GM20431 (cell line): ENCODE data around the gene TBC1D1.

Source experiments
- in situ Hi-C: fragments of 300-500 bp; cut with MseI, MboI; formaldehyde crosslinking; loops from one replicate; pipeline ENCODE4 v1.15.0; 2020; ENCODE audit warnings: low sequenced_read_pairs; ENCODE audit not compliant: unreplicated experiment

The TBC1D1 gene

GRCh38 chr4:38173935-38174518 lies 283.1 kb downstream of the TBC1D1 start:
- in situ Hi-C loops: no loop called here

DNA sequence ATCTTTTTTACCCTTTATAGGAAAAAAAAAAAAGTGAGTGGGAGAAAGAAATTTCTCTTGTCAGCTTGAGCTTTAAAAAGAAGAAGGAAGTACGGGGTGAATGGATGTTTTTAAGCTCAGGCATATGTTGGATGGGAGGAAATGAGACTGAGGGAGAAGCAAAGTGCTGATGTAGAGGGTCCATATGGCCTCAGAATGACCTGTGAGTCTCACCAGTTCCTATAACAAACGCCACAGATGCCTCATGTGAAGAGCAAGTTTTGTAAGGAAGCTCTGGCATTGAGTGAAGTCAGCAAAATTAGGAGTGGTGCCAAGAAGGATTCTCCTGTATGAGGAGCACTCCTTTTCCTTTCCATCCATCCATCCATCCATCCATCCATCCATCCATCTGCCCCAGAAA lies 283.9 kb downstream of the TBC1D1 start:
- in situ Hi-C loops: no loop called here

DNA sequence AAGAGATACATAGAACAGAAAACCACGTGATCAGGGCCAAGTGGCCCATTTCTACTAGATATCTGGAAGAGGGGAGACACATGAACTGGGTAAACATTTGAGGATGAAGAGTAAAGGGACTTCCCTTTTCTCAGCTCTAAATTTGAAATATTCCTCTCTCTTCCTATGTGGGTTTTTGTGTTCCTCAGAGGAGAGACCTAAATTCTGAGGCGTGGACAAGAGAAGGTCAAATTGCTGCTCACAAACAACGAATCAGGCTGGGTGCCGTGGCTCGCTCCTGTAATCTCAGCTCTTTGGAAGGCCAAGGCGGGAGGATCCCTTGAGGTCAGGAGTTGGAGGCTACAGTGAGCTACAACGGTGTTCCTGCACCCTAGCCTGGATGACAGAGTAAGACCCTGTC lies 285.3 kb downstream of the TBC1D1 start:
- in situ Hi-C loops: no loop called here

DNA sequence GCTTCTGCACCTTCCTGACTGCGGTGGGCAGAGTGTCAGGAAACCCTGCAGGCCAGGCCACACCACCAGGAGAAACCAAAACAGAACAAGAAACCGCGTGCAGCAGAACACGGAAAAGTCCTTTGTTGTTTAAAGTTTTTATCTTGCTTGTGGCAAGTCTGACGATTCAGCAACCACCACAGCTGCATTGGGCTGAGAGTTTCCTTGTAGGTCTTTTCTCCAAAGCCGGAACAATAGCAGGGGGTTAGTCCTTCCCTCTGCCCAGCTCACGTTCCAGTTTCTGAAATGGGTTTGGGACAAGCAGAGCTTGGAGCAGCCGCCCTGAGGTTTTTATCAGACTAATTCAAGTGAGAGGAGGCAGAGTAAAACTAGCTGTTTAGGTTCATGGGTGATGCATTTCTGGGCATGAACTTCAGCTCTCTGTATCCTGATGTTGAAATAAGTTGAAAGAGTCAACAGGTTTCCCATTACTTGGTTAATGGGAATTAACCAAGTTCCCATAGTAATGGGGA lies 286.2 kb downstream of the TBC1D1 start:
- in situ Hi-C loops: no loop called here

DNA sequence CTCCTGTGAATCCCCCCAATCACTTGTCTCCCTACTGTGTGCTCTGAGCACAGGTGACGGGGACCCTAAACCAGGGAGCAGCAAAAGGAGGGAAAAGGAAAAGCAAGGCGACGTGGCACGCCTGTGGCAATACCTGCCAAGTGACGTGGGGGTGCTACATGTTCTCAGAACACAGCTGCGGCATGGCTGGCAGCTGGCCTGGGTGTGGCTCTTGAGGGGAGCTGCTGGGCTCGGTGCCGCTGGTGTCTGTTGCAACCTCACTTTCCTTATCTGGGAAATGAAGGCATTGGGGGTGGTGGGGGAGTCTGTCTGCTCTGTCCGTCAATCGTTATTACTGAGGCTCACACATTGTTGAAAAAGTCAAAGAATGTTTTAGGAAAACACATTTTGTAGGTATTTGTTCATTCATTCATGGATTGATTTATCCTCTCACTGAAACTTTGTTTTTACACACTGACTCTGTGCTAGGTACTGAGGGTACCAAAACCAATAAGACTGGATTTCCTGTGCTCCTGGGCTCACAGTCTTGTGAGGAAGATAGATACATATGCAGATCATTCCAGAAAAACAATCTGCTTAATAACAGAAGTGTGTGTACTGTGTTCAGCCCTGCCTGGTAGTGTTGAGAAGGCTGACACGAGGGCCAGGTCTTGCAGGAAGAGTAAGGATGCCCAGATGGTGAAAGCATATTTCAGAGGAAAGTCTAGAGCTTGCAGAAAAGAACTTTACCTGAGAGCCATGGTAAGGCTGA lies 286.9 kb downstream of the TBC1D1 start:
- in situ Hi-C loops: no loop called here

DNA sequence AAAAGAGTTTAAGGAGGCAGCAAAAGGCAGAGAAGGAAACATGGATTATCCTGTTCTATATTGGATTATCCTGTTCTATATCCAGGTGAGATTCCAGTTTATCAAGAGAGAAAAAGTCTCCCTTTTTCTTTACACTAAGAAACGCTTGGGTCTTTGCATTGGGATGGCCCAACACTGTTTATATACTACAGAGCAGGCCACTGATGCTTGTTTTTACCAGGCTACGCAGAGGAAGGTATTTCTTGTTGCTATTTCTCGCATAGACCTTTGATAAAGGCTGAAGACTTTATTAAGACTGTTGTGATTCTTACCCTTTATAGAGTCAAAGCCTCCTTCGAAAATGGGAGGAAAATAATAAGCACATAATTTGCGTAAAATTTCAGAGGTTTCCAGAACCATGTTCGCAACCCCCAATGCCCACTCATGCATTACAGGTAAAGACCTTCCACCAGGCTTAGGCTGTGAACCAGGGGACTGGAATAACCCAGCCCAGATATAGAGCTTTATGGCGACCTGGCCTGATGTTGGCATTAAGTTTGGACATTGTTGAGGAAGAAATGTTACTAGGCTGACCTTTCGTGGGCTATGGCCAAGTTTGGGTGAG lies 287.6 kb downstream of the TBC1D1 start:
- in situ Hi-C loops: no loop called here

DNA sequence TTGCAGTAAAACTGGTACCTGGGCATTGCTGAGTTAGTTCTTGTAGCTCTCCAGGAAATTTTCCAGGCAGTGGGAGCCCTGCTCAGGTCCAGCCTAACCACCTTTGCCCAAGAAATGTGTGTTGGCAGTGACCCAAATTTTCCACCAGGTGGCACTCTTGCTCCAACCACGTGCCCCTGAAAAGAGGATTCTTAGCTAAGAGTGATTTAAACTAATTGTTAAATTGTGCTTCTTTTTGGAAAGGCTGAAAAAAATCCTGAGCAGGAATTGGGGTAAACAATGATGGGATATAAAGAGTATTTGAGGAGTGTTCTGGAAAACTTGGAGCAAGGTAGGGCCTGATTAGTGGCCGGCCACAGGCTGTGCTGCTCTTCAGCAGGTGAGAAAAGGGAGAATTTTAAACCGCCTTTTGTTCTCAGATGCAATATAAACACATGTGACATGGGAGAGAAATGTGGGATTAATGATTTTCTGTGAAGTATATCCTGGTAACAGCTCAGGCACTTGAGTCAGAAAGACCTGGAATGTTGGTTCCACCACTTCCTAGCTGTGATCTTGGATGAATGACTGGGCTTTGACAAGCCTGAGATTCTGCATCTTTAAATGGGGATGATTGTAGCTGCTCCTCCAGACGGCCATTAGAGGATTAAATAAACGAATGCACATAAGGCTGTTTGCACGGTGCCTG lies 288.9 kb downstream of the TBC1D1 start:
- in situ Hi-C loops: loop anchor here (10.0 kb wide), 1 partner anchor 495 kb away; no protein-coding TSS in a partner anchor

GRCh38 chr4:38180456-38180855 lies 289.6 kb downstream of the TBC1D1 start:
- in situ Hi-C loops: loop anchor here (10.0 kb wide), 1 partner anchor 494 kb away; no protein-coding TSS in a partner anchor

DNA sequence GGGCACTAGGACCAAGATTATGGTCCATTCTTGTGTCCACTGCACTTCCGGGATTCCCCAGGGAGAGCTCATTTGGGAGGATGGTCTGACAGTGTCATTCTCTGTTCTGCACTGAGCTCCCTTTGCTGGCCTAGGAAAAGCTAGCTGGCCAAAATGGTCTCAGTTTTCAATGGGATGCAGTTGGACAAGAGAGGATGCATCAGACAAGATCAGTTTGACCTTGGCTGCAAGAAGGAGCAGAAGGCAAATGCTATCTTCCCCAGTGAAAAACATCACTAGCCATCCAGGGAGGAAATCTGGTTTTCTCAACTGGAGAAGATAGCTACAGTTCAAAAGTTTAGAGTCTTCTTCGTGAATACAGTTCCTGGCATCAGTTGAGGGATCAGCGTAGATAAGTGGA lies 290.4 kb downstream of the TBC1D1 start:
- in situ Hi-C loops: loop anchor here (10.0 kb wide), 1 partner anchor 494 kb away; no protein-coding TSS in a partner anchor

DNA sequence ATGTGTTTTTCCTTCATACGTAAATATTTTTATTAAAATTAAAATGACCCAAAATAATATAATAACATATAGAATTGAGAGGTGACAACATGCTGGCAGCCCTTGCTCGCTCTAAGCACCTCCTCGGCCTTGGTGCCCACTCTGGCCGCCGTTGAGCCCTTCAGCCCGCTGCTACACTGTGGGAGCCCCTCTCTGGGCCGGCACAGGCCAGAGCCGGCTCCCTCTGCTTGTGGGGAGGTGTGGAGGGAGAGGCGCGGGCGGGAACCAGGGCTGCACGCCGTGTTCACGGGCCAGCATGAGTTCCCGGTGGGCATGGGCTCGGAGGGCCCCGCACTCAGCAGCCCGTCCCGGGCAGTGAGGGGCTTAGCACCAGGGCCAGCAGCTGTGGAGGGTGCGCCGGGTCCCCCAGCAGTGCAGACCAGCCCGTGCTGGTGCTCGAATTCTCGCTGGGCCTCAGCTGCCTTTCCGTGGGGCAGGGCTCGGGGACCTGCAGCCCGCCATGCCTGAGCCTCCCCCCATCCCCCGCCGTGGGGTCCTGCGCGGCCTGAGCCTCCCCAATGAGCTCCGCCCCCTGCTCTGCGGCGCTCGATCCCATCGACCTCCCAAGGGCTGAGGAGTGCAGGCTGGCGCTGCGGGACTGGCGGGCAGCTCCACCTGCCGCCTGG lies 291.6 kb downstream of the TBC1D1 start:
- in situ Hi-C loops: loop anchor here (10.0 kb wide), 1 partner anchor 492 kb away; no protein-coding TSS in a partner anchor

GRCh38 chr4:38184404-38184803 lies 293.5 kb downstream of the TBC1D1 start:
- in situ Hi-C loops: loop anchor here (10.0 kb wide), 1 partner anchor 490 kb away; no protein-coding TSS in a partner anchor

DNA sequence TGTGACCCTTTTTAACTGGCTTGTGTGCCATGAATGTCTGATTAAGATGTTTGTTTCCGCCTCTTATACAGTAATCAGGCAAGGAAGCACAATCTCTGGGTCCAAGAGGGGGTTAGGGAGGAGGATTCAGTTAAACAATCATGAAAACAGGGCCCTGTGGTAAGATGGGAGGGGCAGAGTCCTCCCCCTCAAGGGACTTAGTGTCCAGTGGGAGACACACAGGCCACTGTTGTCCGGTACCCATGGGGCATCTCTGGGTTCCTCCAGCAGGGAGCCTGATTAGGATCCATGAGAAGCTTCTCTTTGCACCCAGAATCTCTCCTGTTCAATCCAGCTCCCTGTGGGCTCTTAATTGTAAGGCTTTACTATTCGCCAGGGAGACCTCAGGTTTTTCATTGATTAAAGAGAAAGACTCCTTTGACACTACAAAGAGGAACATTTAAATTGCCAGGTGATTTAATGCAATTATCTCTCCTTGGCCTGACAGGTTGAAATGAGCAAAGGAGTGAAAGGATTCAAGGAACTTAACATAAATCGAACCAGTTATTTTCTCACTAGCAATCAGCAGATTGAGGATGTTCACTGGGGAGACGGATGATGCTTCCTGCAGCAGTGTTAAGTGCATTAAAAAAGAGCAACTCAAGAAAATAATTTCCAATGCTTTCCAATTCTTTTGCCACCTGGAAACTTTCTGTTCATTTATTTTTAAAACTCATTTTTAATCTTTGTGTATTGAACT lies 294.7 kb downstream of the TBC1D1 start:
- in situ Hi-C loops: loop anchor here (10.0 kb wide), 1 partner anchor 489 kb away; no protein-coding TSS in a partner anchor

DNA sequence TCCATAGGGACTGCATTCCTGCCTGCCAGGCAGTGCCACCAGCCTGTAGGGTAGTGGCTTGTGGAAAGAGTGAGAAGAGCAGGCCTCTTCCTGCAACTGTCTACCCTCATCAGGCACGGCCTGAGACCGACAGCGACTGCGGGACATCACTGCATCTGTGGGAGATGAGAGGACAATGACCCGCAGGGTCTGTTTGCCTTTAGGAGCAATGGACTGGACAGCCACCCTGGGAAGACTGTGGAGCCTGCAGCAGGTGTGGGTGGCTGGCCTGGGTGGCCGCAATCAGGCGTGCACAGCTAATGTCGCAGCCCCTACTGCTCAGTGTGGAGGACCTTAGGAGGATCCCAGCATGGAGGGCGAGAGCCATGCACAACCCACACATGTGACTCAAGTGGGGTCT lies 297.3 kb downstream of the TBC1D1 start:
- in situ Hi-C loops: loop anchor here (10.0 kb wide), 1 partner anchor 487 kb away; no protein-coding TSS in a partner anchor

DNA sequence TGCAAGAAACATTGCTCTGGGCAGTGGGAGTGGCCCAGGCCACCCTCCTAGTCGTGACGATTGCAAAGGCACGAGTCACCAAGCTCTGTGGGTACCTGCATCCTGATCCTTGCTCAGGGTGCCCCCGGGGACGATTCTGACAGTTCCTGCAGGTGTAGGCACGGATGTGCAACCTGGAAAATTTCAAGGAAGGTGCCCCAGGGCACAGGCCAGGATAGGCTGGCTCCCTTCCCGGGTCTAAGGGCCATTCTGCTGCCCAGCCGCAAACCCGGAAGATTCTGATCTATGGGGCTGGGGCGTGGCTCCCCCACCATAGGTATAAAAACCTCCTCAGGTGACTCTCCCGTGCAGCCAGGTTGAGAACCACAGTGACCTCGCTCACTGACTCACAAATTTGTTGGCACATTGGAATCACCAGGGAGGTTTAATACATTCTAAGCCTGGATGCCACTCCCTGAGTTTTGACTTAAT lies 297.8 kb downstream of the TBC1D1 start:
- in situ Hi-C loops: loop anchor here (10.0 kb wide), 1 partner anchor 486 kb away; no protein-coding TSS in a partner anchor
